K562 (cell line): ENCODE data around the gene SHISA4. TPM values are rescaled to one million over a fixed set of nuclear protein-coding genes. Genes with fewer than 3 reads are reported as not detected.

Experiments
- BHLHE40 ChIP-seq: IDR thresholded peaks from 2 replicates; pipeline ENCODE4 v1.6.1; 2011; ENCODE audit warnings: low read length, improper control_type of control experiment
- CBFA2T3 ChIP-seq: fragments of 450-650 bp; IDR thresholded peaks from 2 replicates; pipeline ENCODE4 v1.6.1; 2017
- CHD2 ChIP-seq: IDR thresholded peaks from 2 replicates; pipeline ENCODE4 v1.6.1; 2011; ENCODE audit warnings: low read depth, low read length
- ELF1 ChIP-seq: fragments of 200-800 bp; sonication (Bioruptor generic); IDR thresholded peaks from 2 replicates; pipeline ENCODE4 v1.6.1; 2016; ENCODE audit warnings: missing genetic modification characterization, missing compliant biosample characterization
- ERF ChIP-seq: fragments of 450-650 bp; formaldehyde crosslinking; IDR thresholded peaks from 2 replicates; pipeline ENCODE4 v1.4.0; 2020; ENCODE audit warnings: mild to moderate bottlenecking, mixed read lengths
- ETV6 ChIP-seq, 3 experiments: fragments of 150-350 bp in 1 of 3; sonication (generic) in 1 of 3; formaldehyde crosslinking in 1 of 3; IDR thresholded peaks; 2 replicates each; pipeline versions ENCODE4 v1.6.1 to v1.8.0; 2014 to 2022; ENCODE audit warnings: borderline replicate concordance in 2 of 3, low read depth in 2 of 3, antibody characterized with exemption in 1 of 3, low read length in 1 of 3, mild to moderate bottlenecking in 1 of 3, missing genetic modification reagents in 1 of 3
- GTF2F1 ChIP-seq: IDR thresholded peaks from 2 replicates; pipeline ENCODE4 v1.6.1; 2011; ENCODE audit warnings: low read depth, low read length, improper control_type of control experiment
- HMGN3 ChIP-seq: IDR thresholded peaks from 2 replicates; pipeline ENCODE4 v1.6.1; 2011; ENCODE audit warnings: borderline replicate concordance, low read depth, mild to moderate bottlenecking, mixed read lengths, low read length; ENCODE audit not compliant: insufficient read length; ENCODE audit errors: extremely low read depth
- PHB2 ChIP-seq: fragments of 450-650 bp; IDR thresholded peaks from 2 replicates; pipeline ENCODE4 v1.6.1; 2017; ENCODE audit warnings: low read depth
- SAFB2 ChIP-seq: fragments of 200-400 bp; formaldehyde crosslinking; IDR thresholded peaks from 2 replicates; pipeline ENCODE4 v1.6.1; 2018; ENCODE audit warnings: borderline replicate concordance, low read length, low read depth, moderate library complexity; ENCODE audit not compliant: severe bottlenecking
- SMARCA4 ChIP-seq: fragments of 450-650 bp; IDR thresholded peaks from 2 replicates; pipeline ENCODE4 v1.6.1; 2016
- SREBF1 ChIP-seq: fragments of 150-350 bp; IDR thresholded peaks from 2 replicates; pipeline ENCODE4 v1.6.1; 2014; ENCODE audit warnings: antibody characterized with exemption, low read depth, low read length, borderline replicate concordance
- SREBF2 ChIP-seq: sonication (generic); formaldehyde crosslinking; IDR thresholded peaks from 2 replicates; pipeline ENCODE4 v1.4.0; 2020; ENCODE audit warnings: mild to moderate bottlenecking, missing genetic modification reagents
- TEAD4 ChIP-seq, 2 experiments: sonication (generic) in 1 of 2; formaldehyde crosslinking in 1 of 2; IDR thresholded peaks; 2 replicates each; pipeline versions ENCODE4 v1.6.1 to v1.8.0; 2012 to 2022; ENCODE audit warnings: borderline replicate concordance in 1 of 2, inconsistent platforms in 1 of 2, low read length in 1 of 2, mild to moderate bottlenecking in 1 of 2, missing genetic modification reagents in 1 of 2
- ZFP30 ChIP-seq: fragments of 250-450 bp; sonication (Bioruptor Pico); IDR thresholded peaks from 2 replicates; pipeline ENCODE4 v1.8.0; 2022; ENCODE audit warnings: moderate library complexity, mild to moderate bottlenecking, inconsistent platforms, borderline replicate concordance
- ZNF232 ChIP-seq: sonication (generic); formaldehyde crosslinking; IDR thresholded peaks from 2 replicates; pipeline ENCODE4 v1.8.0; 2022; ENCODE audit warnings: mild to moderate bottlenecking, missing genetic modification reagents
- ZNF707 ChIP-seq: fragments of 250-450 bp; sonication (Bioruptor Pico); conservative IDR thresholded peaks from 2 replicates; pipeline ENCODE4 v1.8.0; 2022; ENCODE audit warnings: inconsistent platforms, mild to moderate bottlenecking, moderate library complexity
- polyA plus RNA-seq, 8 experiments: library from polyadenylated mRNA; depleted of rRNA in 4 of 8; stranded (reverse) in 5 of 8; unstranded in 3 of 8; fragments of >200 nt; fragmentation: Nextera tagmentation in 2 of 8; fragmentation: Illumina TruSeq in 1 of 8; extraction: Ambion mirVana in 2 of 8; extraction: Trizol in 1 of 8; gene quantifications; 2 replicates each; pipeline versions ENCODE4 v1.2.1 to v1.2.3, GENCODE V29; 2011 to 2014; ENCODE audit warnings: inconsistent platforms in 1 of 8, missing spikeins in 1 of 8
- total RNA-seq, 7 experiments: library from RNA; depleted of rRNA in 6 of 7; stranded (reverse); fragments of >200 nt in 6 of 7; fragmentation: Illumina TruSeq in 2 of 7; extraction: Trizol in 2 of 7; gene quantifications; 2 replicates each; pipeline versions ENCODE4 v1.2.1 to v1.2.3, GENCODE V29; 2011 to 2021; ENCODE audit warnings: low replicate concordance in 1 of 7
- TF ChIP-seq, protein P1 (sequence below): fragments of 200-800 bp; sonication (Bioruptor generic); IDR thresholded peaks from 2 replicates; pipeline ENCODE4 v1.6.1; 2017; ENCODE audit warnings: missing genetic modification characterization, missing compliant biosample characterization
- TF ChIP-seq, protein P2 (sequence below): fragments of 450-650 bp; IDR thresholded peaks from 2 replicates; pipeline ENCODE4 v1.6.1; 2016; ENCODE audit warnings: antibody characterized with exemption
- TF ChIP-seq, protein P3 (sequence below): sonication (generic); formaldehyde crosslinking; IDR thresholded peaks from 2 replicates; pipeline ENCODE4 v1.5.0; 2020; ENCODE audit warnings: missing genetic modification reagents
- TF ChIP-seq, protein P4 (sequence below): fragments of 250-450 bp; sonication (Bioruptor Pico); IDR thresholded peaks from 2 replicates; pipeline ENCODE4 v1.5.1; 2021; ENCODE audit warnings: mild to moderate bottlenecking

Gene SHISA4
- total and polyA plus RNA-seq, 9 of the 15 experiments (the other 6 are each of a cell fraction or from before 2014, with no cell fraction given): 0.15 to 0.95 (median 0.68) TPM; not detected in 2

DNA sequence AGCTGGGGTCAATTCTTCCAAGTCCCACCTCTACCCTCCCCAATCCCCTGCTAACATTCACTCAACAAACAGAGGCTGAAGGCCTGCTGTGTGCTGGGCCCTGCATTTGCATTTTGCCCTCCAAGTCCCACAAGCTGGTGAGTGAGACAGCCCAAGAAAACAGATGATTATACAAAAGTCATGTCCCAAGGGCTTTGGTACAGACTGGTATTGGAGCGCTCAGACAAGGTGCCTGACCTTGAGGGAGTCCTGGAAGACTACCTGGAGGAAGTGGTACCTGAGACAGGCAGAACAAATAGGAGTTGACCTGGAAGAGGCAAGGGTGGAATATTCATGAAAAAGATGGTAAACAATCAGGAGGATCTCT lies 53.4 kb downstream of the SHISA4 start (continued):
- TF ChIP-seq, protein P1, sequence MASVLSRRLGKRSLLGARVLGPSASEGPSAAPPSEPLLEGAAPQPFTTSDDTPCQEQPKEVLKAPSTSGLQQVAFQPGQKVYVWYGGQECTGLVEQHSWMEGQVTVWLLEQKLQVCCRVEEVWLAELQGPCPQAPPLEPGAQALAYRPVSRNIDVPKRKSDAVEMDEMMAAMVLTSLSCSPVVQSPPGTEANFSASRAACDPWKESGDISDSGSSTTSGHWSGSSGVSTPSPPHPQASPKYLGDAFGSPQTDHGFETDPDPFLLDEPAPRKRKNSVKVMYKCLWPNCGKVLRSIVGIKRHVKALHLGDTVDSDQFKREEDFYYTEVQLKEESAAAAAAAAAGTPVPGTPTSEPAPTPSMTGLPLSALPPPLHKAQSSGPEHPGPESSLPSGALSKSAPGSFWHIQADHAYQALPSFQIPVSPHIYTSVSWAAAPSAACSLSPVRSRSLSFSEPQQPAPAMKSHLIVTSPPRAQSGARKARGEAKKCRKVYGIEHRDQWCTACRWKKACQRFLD: no peak
- TF ChIP-seq, protein P2, sequence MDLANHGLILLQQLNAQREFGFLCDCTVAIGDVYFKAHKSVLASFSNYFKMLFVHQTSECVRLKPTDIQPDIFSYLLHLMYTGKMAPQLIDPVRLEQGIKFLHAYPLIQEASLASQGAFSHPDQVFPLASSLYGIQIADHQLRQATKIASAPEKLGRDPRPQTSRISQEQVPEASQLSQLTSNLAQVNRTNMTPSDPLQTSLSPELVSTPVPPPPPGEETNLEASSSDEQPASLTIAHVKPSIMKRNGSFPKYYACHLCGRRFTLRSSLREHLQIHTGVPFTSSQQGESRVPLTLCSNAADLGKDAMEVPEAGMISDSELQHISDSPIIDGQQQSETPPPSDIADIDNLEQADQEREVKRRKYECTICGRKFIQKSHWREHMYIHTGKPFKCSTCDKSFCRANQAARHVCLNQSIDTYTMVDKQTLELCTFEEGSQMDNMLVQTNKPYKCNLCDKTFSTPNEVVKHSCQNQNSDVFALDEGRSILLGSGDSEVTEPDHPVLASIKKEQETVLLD: no peak
- TF ChIP-seq ERF (CRISPR knock-in tag) (no peak), ZNF707 (no peak), ETV6 (IDR thresholded peaks at IDR 0.05; ENCODE audit: borderline replicate concordance in 1 of 2, low read depth in 2 of 2, low read length in 1 of 2) (no peak), ETV6 (CRISPR knock-in tag; IDR thresholded peaks at IDR 0.05; ENCODE audit: borderline replicate concordance) (no peak), SMARCA4 (no peak), GTF2F1 (no peak), TEAD4 (IDR thresholded peaks at IDR 0.05; ENCODE audit: low read length) (no peak), TEAD4 (CRISPR knock-in tag; IDR thresholded peaks at IDR 0.05; ENCODE audit: borderline replicate concordance) (no peak), CHD2 (no peak), BHLHE40 (0 out of 2 replicates have a peak, but pooled peaks have one; percentile 19), ZFP30 (CRISPR knock-in tag) (no peak), SAFB2 (no peak), ELF1 (tag) (no peak), ZNF232 (no peak), HMGN3 (no peak), SREBF2 (CRISPR knock-in tag) (0 out of 2 replicates have a peak, but pooled peaks have one; percentile 35), CBFA2T3 (no peak), PHB2 (no peak), SREBF1 (no peak)
- TF ChIP-seq, protein P3, sequence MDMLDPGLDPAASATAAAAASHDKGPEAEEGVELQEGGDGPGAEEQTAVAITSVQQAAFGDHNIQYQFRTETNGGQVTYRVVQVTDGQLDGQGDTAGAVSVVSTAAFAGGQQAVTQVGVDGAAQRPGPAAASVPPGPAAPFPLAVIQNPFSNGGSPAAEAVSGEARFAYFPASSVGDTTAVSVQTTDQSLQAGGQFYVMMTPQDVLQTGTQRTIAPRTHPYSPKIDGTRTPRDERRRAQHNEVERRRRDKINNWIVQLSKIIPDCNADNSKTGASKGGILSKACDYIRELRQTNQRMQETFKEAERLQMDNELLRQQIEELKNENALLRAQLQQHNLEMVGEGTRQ: no peak
- TF ChIP-seq, protein P4, sequence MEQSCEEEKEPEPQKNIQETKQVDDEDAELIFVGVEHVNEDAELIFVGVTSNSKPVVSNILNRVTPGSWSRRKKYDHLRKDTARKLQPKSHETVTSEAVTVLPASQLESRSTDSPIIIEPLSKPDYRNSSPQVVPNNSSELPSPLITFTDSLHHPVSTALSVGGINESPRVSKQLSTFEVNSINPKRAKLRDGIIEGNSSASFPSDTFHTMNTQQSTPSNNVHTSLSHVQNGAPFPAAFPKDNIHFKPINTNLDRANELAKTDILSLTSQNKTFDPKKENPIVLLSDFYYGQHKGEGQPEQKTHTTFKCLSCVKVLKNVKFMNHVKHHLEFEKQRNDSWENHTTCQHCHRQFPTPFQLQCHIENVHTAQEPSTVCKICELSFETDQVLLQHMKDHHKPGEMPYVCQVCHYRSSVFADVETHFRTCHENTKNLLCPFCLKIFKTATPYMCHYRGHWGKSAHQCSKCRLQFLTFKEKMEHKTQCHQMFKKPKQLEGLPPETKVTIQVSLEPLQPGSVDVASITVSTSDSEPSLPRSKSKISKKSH (CRISPR knock-in tag): no peak
